Measurements from ENCODE around the gene GALNT3.

GALNT3 gene

DNA sequence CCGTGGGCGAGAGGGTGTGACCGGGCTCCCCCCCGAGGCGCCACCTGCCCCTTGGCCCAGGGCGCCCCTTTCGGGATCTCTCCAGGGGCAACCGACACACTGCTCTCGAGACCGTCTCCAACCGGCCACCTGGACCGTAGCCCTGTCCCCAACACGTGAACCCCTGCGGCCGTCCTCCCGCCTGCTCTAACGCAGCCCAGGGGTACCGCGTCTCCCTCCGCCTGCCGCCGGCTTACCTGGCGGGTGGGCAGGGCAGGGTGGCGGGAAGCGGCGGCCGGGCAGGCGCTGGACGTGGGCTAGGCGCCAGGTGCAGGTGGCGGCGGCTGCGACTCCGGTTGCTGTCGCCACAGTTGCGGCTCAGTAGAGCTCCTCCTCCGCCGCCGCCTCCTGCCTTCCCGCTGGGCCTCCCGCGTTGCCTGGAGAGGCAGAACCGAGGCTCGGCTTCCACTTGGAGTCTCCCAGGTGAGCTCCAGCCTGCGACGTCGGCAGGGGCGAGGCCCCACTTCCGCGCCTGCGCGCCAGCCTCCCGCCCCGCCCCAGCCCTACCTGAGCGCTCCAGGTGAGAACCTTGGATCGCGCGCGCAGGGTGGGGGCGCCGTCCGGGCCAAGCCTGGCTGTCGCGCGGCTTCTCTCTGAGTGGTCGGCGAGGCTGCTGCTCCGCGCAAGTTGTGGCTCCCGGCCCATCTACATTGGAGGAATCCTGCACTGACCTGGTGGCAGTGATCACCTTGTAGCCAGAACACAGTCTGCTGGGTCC is at the start of gene GALNT3:
TSS of gene GALNT3 (minus strand) at position 469 of the 757 bp plus-strand sequence. CDS start 23,547 bp downstream, outside the sequence.
- DNase-seq (ENCODE audit: insufficient read length, low spot score) = no peak
- TF ChIP-seq, protein P1, sequence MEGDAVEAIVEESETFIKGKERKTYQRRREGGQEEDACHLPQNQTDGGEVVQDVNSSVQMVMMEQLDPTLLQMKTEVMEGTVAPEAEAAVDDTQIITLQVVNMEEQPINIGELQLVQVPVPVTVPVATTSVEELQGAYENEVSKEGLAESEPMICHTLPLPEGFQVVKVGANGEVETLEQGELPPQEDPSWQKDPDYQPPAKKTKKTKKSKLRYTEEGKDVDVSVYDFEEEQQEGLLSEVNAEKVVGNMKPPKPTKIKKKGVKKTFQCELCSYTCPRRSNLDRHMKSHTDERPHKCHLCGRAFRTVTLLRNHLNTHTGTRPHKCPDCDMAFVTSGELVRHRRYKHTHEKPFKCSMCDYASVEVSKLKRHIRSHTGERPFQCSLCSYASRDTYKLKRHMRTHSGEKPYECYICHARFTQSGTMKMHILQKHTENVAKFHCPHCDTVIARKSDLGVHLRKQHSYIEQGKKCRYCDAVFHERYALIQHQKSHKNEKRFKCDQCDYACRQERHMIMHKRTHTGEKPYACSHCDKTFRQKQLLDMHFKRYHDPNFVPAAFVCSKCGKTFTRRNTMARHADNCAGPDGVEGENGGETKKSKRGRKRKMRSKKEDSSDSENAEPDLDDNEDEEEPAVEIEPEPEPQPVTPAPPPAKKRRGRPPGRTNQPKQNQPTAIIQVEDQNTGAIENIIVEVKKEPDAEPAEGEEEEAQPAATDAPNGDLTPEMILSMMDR (IDR thresholded peaks at IDR 0.05; ENCODE audit: insufficient read depth, missing control alignments) = no peak
- FAIRE-seq = no peak

DNA sequence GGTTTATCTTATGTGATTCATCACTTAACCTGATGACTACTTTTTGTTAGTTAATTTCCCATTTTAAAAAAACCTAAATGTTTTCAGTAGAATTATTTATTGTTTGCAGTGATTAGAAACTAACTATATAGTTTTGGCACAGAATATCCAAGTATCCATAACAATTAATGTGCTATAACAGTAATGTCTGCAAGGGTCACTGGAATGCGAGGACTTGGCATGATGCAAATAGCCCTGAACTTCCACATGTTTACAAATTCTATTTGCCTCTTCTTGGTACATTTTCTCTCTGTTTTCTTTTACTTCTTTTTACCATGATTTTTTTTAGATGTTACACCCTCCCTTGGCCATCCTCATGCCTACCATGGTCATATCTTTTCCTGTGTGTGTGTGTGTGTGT is 49.3 kb upstream of the GALNT3 start:
- FAIRE-seq (no peak), DNase-seq (ENCODE audit: insufficient read length, low spot score) (no peak)
- TF ChIP-seq, protein P1 (IDR thresholded peaks at IDR 0.05; ENCODE audit: insufficient read depth, missing control alignments) = no peak

DNA sequence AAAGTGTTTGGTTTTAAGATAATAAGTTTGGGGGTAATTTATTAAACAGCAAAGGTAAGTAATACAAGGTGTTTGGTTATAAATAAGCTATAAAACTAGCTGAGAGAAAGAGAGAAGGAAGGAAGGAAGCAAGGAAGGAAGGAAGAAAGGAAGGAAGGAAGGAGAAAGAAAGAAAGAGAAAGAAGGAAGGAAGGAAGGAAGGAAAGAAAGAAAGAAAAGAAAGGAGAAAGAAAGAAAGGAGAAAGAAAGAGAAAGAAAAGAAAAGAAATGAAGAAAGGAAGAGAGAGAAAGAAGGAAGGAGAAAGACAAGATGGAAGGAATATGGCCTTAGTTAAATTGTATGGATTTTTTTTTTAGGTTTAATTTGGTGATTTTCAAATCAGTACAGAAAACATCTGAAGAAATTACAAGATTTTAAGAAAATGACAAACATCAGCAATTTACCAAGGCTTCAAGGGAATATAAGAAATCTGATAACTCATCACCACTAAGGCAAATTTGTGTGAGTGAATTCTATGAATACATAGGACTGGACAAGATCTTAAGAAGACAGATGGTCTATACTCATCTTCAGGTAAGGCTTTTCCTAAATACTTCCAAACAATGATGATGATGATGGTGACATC is 46.4 kb upstream of the GALNT3 start:
- TF ChIP-seq, protein P1 (IDR thresholded peaks at IDR 0.05; ENCODE audit: insufficient read depth, missing control alignments) = no peak
- no peak for FAIRE-seq

DNA sequence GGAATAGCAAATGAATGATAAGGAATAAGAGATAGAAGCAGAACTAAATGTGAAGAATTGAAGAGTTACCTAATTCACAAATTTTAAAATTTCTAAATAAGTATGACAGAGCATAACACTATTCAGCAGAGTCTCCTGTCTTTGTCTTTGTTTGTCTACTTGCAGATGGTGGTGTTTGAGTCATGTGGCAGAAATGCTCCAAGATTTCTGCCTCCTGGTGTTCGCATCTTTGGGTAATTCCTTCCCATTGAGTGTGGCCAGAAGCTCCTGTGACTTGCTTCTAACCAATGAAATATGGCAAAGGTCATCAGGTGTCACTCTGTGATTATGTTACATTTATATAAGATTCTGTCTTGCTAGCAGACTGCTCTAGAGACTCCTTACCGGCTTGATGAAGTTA is 45.6 kb upstream of the GALNT3 start:
- TF ChIP-seq, protein P1 (IDR thresholded peaks at IDR 0.05; ENCODE audit: insufficient read depth, missing control alignments) = no peak
- FAIRE-seq (no peak), DNase-seq (ENCODE audit: insufficient read length, low spot score) (no peak)

More for the DNA sequence above, 46.4 kb upstream of the GALNT3 start:
- DNase-seq (ENCODE audit: insufficient read length, low spot score) = no peak

DNA sequence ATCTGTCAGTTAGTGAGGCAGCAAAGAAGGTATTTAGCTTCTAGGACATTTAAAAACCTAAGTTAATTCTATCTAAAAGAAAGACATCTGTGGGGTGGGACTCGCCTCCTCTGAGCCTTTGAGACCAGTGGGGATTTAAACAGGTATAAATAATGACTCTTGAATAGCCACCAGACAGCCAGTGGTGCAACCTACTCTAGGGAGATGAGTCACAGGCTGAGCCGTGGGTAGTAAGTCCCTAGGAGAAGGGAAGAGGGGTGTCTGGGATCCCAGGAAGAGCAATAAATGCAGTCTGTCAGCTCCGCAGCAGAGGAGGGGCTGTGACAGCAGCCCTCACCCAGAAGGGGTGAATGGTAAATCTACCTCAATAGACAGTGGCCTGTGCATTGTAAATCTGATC is 43.1 kb upstream of the GALNT3 start:
- TF ChIP-seq, protein P1 (IDR thresholded peaks at IDR 0.05; ENCODE audit: insufficient read depth, missing control alignments) = no peak
- DNase-seq (ENCODE audit: insufficient read length, low spot score) (no peak), FAIRE-seq (no peak)

DNA sequence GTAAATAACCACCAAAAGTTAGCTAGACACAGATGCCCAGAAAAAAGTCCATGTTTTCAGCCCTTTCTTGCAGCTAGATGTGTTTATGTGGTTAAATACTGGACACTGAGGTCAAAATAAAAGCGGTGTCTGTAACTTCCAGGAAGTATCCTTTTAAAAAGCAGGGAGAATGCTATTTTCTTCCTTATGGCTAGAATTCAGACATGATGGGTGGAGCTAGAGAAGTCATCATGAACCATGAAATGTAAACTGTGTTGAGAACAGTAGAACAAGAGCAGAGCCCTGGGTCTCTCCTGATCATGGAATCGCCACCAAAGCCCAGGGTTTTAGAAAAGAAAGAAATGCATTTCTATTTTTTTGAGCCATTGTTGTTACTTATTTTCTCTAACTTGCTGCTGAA is 41.3 kb upstream of the GALNT3 start:
- FAIRE-seq = no peak
- TF ChIP-seq, protein P1 (IDR thresholded peaks at IDR 0.05; ENCODE audit: insufficient read depth, missing control alignments) = no peak
- no peak for DNase-seq (ENCODE audit: insufficient read length, low spot score)

DNA sequence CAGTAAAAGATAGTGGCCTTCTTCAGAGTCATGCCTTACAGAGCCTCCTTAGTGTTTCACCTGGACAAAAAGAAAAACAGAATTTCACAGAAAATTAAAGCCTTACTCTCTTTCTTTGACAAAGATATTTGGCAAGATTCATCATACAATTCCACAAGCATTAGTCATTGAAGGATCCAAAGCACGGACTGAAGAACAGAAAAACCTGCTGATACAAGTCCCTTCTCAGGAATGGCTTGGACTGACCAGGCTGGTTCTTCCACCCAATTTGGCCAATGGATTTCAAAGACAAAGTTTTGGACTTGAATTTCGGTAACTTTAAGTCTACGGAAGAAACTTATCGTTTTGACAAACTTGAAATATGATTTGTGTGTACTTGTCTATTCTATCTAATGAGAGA is 39.1 kb upstream of the GALNT3 start:
- no peak for FAIRE-seq
- DNase-seq (ENCODE audit: insufficient read length, low spot score) = no peak
- TF ChIP-seq, protein P1 (IDR thresholded peaks at IDR 0.05; ENCODE audit: insufficient read depth, missing control alignments) = no peak
